Uterus (tissue), 2 donors: Measurements from ENCODE around the gene NLGN2.

Experiments
- POLR2A ChIP-seq, 2 donors: fragments of 450-650 bp; IDR thresholded peaks; one replicate each; pipeline ENCODE4 v1.6.1; 2016; ENCODE audit warnings: antibody characterized with exemption in 2 of 2, mild to moderate bottlenecking in 1 of 2, moderate library complexity in 1 of 2
- TF ChIP-seq, protein P1 (sequence below), 4 experiments: fragments of 200-600 bp in 2 of 4; fragments of 450-650 bp in 2 of 4; sonication (generic) in 2 of 4; IDR thresholded peaks; one replicate each; pipeline ENCODE4 v1.5.1; 2016 to 2019; ENCODE audit warnings: antibody characterized with exemption in 4 of 4, mild to moderate bottlenecking in 2 of 4, moderate library complexity in 1 of 4

DNA sequence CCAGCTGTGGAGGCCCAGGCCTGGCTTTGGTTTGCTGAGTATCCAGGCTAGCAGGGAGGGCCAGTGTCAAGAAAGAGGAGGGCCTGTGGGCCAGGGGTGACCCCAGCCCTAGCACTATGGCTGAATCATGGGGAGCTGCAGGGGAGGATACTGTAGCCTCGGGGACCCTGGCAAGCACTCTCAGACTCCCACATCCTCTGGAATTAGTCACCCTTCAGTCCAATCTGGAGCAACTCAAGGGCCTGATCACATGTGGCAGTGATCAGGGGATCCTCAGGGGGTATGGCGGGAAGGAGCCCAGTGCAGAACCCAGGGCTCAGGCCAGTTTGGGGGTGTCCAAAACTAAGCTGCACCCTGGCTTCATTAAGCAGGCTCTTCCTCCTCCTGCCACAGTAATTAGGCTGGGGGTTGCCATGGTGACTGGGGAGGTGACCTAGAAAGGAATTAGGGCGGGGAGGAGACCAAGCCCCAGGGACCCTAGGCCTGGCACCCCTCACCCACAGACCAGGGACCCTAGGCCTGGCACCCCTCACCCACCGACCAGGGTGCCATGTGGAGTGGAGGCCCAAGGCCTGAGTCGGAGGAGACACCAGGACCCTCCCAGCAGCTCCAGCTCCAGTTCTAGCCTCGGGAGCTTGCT lies 5.8 kb downstream of the NLGN2 start:
- TF ChIP-seq, protein P1, sequence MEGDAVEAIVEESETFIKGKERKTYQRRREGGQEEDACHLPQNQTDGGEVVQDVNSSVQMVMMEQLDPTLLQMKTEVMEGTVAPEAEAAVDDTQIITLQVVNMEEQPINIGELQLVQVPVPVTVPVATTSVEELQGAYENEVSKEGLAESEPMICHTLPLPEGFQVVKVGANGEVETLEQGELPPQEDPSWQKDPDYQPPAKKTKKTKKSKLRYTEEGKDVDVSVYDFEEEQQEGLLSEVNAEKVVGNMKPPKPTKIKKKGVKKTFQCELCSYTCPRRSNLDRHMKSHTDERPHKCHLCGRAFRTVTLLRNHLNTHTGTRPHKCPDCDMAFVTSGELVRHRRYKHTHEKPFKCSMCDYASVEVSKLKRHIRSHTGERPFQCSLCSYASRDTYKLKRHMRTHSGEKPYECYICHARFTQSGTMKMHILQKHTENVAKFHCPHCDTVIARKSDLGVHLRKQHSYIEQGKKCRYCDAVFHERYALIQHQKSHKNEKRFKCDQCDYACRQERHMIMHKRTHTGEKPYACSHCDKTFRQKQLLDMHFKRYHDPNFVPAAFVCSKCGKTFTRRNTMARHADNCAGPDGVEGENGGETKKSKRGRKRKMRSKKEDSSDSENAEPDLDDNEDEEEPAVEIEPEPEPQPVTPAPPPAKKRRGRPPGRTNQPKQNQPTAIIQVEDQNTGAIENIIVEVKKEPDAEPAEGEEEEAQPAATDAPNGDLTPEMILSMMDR (IDR thresholded peaks at IDR 0.05): no peak
- TF ChIP-seq POLR2A (IDR thresholded peaks at IDR 0.05): no peak
